ENCODE data around the gene HINT3.
"Not testable (repeated sequence)": the region's sequence is repeated elsewhere in the genome, so short reads cannot be mapped to it uniquely, and the experiment has no call there.

Gene HINT3

DNA sequence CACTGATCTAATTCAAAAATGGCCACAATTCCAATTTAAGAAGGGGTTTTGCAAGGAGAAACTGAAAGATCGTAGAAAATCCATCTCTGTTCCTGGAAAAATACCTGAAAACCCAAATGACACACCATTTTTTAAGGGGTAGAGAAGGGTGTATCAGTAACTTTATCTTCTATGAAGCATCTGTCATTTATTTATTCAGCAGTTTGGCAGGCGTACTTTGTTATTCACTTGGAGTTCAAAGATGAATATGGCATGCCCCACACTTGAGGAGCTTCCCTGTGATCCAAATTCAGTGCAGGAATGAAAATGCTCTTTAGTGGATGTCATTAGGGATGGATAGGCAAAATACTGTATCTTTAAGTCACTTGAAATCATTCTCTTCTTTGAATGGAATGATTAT lies 7.2 kb downstream of the HINT3 start:
- no peak for DNase-seq

DNA sequence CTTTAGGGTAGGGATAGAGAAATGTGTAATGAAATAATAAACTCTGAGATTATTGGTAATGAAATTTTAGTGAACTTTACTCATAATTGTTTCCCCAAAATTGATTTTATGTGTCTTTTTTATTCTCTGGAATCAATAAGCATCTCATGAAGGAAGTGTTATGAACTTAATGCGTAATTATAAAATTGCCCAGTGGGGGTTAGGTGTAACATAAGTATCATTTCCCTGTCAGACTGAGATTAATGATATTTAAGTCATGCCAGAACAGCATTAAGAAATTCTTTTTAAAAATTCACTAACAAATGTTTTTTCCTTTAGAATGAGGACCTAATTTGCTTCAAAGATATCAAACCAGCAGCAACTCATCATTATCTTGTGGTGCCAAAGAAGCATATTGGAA lies 10.0 kb downstream of the HINT3 start:
- DNase-seq = no peak

DNA sequence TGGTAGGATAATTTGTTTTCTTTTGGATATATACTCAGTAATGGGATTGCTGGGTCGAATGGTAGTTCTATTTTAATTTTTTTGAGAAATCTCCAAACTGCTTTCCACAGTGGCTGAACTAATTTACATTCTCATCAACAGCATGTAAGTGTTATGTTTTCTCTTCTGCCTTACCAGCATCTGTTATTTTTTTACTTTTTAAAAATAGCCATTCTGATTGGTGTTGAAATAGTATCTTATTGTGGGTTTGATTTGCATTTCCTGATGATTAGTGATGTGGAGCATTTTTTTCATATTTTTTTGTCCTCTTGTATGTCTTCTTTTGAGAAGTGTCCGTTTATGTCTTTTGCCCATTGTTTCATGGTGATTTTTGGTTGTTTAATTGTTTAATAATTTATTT lies 11.9 kb downstream of the HINT3 start:
- no peak for DNase-seq

DNA sequence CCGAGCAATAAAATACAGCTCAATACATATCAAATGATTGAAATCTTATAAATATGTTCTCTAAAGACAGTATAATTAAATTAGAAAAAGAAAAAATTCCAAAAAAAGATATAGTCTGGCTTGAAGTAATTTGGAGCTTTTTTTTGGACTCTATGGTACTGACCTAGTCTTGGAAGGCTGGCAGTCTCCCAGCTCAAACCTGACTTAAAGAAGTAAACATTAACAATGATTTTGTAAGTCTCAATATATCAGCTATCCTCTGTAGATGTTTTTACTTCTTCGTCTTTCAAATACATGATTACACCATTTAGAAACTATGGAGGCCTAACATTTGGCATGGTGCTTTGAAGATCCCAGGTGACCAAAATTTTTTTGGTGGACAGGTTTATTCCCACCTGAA lies 14.2 kb downstream of the HINT3 start:
- no peak for DNase-seq

DNA sequence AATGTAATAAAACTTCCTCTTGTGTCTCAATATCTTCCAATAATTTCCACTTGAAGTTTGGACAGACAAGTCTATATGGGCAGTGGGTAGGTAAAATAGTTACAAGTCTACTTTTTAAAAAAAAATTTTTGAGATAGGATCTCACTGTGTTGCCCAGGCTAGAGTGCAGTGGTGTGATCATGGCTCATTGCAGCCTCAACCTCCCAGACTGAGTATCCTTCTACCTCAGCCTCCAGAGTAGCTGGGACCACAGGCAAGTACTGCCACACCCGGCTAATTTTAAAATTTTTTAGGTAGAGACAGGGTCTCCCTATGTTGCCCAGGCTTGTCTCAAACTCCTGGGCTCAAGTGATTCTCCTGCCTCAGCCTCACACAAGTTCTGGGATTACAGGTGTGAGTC lies 15.9 kb downstream of the HINT3 start:
- not testable (repeated sequence) for DNase-seq

DNA sequence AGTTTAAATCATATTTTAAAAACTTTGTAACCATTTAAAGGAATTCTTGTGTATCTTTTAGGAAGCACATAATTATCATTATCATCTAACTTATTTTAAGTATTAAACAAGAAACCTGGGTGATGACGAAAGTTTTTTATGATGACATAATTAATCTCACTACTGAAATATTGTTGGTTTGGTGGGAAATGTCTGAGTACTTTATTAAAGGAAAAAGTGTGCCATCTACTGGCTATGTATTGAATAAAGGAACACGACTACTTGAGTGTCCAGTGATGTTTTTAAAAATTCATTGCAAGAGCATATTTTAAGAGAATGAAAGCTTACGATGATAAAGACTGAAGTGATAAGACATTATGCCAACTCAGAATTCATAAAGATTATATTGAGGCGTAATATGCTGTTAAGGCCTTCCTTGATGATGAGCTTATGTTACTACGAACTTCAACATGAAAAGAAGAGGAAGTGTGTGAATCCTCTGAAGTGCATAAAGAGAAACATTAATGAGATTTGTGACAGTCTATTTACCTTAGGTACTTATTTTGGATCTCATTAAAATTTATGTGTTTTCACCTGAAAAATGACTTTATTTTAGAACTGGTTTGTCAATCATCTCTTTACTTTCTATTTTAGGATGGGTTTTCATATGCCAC lies 17.8 kb downstream of the HINT3 start:
- peak; percentile 7 to 45 for DNase-seq

DNA sequence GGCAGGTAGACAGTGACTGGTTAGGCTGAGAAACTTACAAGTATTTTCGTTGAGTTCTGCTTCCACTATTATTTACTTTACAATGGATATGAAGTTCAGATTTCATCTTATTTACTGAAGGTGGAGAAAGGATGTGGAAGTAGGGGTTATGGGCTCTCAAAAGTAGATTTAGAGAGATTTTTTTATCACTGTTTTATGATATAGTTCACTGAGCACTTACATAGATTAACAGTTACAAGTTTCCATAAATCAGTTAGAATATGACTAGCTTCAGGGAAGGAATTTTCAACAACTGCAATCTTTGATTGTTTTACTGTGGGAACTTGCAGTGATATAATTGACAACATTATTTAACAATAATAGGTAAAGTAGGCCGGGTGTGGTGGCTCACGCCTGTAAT lies 22.5 kb downstream of the HINT3 start:
- DNase-seq = no peak

DNA sequence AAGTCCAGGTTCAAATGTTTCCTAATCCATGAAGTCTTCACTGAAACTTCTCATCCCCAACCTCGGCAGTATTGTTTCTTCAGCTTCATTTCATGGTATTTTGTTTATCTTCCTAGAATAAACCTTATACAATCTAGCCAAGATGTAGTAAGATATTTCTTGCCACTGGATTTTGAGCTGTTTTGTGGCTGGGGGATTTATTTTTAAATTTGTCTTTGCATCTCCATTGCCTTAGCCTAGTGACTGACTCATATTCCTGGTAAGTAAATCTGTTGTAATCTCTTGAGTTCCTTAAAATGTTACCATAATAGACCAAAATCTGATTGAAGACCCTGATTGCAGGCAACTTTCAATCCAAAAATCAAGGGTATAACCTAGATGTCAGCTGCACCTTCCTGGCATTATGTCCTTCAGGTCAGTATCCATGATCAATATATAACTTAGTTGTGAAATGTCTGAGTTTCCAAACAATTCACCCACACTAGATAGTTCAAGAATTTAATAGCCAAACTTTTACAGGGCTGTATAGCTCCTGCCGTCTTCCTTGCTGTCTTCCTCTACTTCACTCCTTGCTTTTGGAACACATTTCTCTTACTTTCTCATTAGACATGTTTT lies 25.1 kb downstream of the HINT3 start:
- DNase-seq = no peak

DNA sequence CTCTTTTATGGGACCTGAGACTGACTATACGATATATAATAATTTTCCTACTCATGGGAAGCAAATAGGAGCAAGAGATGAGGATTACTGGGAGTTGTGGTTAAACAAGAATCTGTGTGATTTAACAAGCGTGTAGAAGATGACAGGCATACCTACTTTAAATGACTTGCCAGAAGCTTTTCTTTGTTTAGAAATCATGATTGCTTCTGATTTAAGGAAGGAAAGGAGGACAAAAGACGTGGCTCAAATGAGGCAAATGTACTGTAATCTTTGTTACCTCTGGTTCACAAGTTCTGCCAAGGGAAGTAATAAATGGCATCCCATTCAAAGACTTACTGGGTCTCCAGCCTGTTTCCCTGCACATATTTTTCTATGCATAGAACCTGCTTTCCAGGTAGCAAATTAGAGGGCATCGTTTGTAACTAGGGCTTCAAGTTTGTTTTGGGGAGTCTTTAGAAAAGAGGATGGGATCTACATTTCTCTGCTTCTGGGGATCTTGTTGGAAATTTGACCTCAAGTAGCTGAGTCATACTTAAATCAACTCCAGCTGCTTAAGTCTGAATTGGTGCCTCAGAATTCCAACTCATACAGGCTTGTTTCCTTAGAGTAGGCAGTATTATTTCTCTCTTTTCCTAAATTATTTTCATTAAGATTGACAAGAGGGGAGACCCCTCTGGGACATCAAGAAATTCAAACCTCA lies 26.8 kb downstream of the HINT3 start:
- no peak for DNase-seq

DNA sequence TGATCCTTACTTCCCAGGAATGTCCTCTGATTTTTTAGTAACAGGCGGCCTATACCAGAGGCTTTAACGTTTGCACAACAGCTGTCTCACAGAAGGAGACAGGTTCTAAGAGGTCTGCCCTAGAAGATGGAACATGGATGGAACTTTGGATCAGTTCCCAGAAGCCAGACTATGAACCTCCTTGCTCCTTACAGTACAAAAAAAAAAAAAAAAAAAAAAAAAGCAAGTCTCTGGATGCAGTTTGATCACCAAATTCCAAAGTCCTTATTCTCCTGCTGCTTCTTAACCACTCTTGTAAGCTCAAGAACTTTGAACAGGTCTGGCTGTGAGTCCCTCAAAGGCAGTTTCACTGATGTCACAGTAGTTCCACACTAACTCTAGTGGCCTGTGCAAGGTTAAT lies 27.7 kb downstream of the HINT3 start:
- no peak for DNase-seq

DNA sequence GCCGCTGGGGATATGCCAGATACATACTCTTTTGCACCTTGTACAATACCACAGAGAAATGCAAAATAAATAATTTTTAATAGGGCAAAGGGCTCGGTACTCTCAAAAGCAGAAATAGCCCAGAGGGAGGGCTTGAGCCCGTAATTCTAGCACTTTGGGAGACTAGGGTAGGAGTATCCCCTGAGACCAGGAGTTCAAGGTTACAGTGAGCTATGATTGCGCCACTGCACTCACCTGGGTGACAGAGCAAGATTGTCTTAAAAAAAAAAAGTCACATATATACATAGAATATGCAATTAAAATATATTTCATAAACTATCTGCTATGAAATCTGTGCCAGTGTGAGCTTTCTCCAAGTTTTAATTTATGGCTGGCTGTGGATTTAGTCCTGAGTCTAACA lies 29.0 kb downstream of the HINT3 start:
- peak in 1 of 2 experiments; percentile 2 for DNase-seq

DNA sequence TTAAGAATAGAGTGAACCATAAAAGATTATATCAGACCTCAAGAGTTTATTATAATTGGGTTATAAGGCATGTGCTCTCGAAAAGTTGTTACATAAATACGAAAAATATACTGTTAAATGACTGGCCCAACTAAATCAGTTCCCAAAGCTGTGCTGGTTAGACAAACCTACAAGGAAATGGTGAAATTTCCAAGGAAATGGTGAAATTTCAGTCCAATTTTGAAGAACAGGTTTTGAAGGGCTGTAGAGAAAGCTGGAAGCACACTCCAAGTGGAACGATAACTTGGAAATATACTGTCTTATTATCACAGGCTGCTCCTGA lies 29.4 kb downstream of the HINT3 start:
- no peak for DNase-seq

DNA sequence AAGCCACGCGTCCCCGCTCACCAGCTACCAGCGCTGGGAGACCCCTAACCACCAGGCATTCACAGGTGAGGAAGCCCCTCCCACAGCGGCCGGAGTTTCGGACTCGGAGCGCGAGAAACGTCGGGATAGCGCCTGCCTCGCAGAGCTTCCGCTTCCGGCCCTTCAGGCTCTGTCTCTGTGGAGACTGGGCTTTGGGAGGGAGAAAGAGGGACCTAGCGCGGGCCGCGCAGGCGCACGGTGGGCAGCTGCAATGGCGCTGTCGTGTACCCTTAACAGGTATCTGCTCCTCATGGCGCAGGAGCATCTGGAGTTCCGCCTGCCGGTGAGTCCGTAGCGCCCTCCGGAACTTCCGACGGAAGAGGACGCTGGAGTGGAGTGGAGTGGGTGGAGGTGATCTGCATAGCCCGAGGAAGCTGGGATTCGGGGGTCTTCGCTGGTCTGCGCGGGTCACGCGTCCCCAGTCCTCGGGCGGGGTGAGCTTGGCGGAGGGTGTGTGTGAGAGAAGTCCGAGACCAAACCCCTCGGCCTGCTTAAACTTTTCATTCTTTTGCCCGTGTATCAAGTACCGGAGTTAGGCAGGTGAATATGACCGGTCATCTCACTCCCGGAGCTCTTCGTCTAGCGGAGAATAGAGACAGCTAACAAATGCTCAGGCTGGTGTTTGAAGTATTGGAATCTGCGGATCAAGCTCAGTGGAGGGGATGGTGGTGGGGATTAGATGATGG lies 29.9 kb downstream of the HINT3 start, which contains the start of gene TRMT11:
TRMT11 (plus strand) TSS at position 240 of the 725 bp plus-strand sequence; CDS start at position 251, 11 bp downstream.
- DNase-seq = peak; percentile 93 to 97

DNA sequence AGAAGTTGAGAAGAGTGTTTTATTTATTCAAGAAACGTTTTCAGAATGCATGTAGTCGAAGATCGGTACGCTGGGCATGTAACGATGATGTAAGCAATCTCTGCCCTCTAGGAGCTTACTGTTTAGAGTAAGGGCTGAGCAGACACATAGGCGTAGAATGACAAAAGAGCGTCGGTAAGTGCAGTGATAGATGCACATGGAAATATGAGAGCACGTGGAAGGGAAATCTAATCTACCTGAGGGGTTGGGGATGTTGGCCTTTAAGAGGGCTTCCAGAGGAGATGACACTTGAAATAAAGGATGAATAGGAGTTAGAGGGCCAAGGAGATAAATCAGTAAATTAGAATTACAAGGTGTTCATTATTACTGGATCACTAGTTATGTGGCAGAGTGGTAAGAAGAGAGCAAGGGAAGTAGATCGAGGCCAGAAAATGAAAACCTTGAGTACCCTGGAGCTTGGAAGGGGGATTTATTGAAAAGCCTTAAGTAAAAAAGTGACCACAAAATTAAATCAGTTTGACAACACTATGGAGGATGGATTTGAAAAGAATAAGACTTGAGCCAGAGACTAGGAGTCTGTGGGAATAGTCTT lies 30.6 kb downstream of the HINT3 start:
- DNase-seq = peak; percentile 36 to 64

DNA sequence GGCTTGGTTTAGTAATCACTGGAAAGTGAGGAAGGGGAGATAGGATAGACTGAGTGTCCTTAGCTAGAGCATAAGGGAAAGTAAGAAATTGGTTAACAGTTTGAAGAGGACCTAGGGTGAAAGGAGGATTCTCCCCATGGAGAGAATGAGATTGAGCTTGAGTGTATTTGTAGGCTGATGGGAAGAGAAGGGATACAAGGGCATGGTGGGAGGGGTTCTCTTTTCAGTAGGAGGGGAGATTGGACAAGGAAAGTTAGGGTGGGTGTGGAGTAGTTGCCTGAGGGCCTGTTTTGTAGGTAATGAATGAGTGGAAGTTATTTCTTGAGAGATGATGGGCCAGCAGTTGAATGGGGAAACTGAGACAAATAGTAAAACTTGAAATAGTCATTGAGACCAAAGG lies 31.7 kb downstream of the HINT3 start:
- no peak for DNase-seq

DNA sequence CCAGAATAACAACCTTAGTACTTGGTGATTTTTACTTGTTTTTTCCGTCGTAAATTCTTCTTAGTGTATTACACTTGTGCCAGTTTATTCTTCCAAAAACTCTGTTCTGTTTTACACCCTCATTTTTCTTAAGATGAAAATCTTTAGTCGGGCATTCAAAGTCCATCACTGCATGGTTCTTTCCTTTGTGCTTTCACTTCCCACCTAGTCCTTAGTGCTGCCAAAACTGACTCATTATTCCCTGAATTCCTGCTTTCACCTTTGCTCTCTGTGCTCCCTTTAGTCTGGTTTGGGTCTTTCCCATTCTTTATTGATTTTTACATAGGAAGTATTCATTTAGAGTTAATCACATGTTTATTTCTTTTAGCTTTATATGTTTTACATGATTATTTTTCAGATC lies 33.1 kb downstream of the HINT3 start:
- no peak for DNase-seq

DNA sequence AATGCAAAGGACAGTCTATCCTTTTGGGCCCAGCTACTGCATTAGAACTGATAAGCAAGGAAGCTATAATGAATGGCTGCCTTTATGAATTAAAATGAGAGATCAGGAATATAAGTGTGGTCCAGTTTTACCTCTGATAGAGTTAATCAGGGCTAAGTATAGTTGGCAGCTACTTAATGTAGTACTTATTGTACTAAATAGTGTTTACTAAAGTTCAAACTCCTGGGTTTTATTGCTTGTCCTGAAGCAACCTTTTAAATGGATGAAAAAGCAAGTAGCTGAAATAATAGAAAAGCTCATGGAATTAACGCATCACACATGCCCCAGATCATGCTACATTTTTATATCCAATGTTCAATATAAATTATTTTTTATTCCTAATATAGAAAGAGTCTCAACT lies 35.1 kb downstream of the HINT3 start:
- no peak for DNase-seq

DNA sequence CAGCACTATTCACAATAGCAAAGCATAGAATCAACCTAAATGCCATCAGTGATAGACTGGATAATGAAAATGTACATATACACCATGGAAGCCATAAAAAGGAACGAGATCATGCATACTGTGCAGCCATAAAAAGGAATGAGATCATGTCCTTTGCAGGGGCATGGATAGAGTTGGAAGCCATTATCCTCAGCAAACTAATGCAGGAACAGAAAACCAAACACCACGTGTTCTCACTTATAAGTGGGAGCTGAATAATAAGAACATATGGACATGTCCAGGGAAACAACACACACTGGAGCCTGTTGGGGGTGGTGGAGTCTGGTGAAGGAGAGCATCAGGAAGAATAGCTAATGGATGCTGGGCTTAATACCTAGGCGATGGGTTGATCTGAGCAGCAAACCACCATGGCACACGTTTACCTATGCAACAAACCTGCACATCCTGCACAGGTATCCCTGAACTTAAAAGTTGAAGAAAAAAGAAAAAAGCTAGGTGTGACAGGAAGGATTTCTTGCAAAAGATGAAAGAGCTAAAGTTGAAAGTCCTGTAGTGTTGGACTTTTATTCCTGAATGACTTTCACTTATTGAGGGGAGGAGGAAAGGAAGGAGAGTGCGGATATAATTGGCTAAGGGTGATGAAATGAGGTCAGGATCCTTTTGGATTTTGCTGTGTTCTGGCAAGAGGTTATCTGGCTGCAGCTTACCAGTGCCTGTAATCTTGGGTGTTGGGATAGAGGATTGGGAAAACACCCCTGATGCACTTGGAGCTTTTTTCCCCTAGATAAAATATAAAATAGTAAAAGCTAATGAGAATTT lies 38.3 kb downstream of the HINT3 start:
- DNase-seq = no peak

DNA sequence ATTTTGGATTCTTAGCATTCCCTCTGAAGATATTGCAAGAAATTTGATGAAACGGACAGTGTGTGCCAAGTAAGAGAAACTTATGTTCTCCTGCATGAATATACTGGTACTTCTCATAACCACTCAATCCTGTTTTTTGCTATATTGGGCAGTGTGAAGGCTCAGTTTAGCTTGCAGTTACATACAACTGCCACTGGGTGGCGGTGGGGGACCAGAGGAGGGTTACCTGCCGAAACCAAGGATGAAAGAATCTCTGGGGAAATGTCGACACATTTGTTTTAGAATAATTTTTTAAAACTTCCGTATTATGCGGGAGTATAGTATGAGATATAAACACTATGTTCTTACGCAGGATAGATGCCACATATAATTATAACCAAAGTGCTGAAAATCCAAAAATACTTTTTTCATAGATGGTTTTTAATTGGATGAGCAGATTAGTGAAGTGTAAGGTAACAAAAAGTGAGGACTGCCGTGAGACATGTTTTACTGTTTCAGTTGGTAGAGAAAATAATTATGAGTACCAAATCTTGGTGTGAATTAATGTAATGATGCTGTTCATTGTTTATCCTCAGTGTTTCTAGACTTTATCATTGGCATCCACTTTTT lies 39.5 kb downstream of the HINT3 start:
- DNase-seq = peak; percentile 60 to 80

DNA sequence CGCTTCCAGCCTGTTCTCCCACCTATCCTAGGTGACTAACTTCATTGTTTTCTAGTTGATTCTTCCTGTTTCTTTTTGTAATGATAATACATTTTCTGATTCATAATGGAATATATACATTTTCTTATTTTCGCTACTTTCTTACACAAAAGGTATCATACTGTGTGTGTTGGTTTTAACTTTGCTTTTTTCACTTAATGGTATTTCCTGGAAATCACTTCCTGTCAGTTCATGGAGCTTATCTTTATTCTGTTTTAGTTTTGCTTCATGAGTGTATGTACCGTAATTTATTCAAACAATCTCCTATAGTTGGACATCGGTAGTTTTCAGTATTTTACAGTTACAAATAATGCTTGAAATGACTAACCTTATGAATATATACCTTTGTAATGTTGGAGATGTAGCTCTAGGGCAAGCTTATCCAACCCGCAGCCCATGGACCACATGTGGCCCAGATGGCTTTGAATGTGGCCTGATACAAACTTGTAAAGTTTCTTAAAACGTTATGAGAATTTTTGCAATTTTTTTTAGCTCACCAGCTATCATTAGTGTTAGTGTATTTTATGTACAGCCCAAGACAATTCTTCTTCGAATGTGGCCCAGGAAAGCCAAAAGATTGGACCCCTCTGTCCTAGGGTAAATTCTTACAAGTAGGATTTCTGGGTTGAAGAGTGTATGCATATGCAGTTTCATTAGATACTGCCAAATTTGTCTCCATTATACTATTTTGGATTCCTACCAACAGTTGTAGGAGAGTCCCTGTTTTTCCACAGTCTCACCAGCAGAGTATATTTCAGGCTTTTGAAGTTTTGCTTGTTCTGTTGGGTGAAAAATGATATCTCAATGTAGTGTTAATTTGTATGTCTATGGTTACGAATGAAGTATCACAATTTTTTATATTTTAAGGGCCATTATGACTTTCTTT lies 46.4 kb downstream of the HINT3 start:
- DNase-seq = no peak

DNA sequence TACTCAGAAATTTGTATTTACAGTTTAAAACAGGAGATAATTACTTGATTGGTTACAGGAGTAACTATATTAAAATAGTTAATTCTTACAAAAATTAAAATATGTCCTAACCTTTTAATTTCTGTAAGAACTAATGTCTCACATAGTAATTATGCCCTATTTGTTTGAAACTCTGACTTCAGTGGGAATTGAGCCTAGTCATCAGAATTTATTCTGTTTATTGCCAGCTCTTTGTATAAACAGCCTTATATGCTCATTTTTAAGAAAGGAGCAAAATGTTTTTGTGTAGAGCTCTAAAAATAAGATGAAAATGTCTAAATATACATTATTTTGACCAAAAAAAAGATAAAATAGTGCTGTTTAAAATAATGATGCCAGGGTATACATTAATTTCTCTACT lies 51.2 kb downstream of the HINT3 start:
- DNase-seq = no peak

Measured in NCI-H526 (cell line).